ENCODE measurements around the gene AARS2.

- TF ChIP-seq RCOR1 (IDR thresholded peaks at IDR 0.05; ENCODE audit: insufficient replicate concordance, low read length) (no peak), RAD21 (IDR thresholded peaks at IDR 0.05; ENCODE audit: low read length) (no peak)
Observed at GRCh38 chr6:44339763-44340625, 26.8 kb upstream of the AARS2 start.

Measured in IMR-90 (cell line).